Astrocyte (in vitro differentiated cells and primary cell): Measurements from ENCODE around the gene MREG. TPM values are rescaled to one million over a fixed set of nuclear protein-coding genes. Genes with fewer than 3 reads are reported as not detected.

Experiments
- DNase-seq: peaks from one replicate; pipeline ENCODE4 v3.0.0-alpha.2; 2010; ENCODE audit warnings: low read depth
- FAIRE-seq: peaks from 2 replicates; lab custom pipeline; 2011; peaks lifted over from hg19 to GRCh38; lab: Jason Lieb, UNC
- H2AFZ ChIP-seq: 2 replicates; pipeline ENCODE4 v1.6.0; 2012; ENCODE audit warnings: low read depth, low read length, inconsistent platforms
- H3K27ac ChIP-seq: 2 replicates; pipeline ENCODE4 v1.5.1; 2011; ENCODE audit warnings: low read depth, low read length, inconsistent platforms
- H3K27me3 ChIP-seq: 2 replicates; pipeline ENCODE4 v1.6.0; 2011; ENCODE audit warnings: low read length, inconsistent platforms; ENCODE audit not compliant: insufficient read depth
- H3K36me3 ChIP-seq: 2 replicates; pipeline ENCODE4 v1.5.1; 2011; ENCODE audit warnings: low read length, inconsistent platforms; ENCODE audit not compliant: insufficient read depth
- H3K4me1 ChIP-seq: 2 replicates; pipeline ENCODE4 v1.5.1; 2011; ENCODE audit warnings: low read length, inconsistent platforms; ENCODE audit not compliant: insufficient read depth
- H3K4me2 ChIP-seq: 2 replicates; pipeline ENCODE4 v1.6.0; 2012; ENCODE audit warnings: low read length, inconsistent platforms
- H3K4me3 ChIP-seq: 2 replicates; pipeline ENCODE4 v1.5.1; 2011; ENCODE audit warnings: low read depth, mild to moderate bottlenecking, low read length, inconsistent platforms; ENCODE audit not compliant: insufficient read depth
- H3K79me2 ChIP-seq: 2 replicates; pipeline ENCODE4 v1.6.0; 2012; ENCODE audit warnings: mild to moderate bottlenecking, low read length, inconsistent platforms; ENCODE audit not compliant: insufficient read depth
- H3K9ac ChIP-seq: 2 replicates; pipeline ENCODE4 v1.6.0; 2012; ENCODE audit warnings: mild to moderate bottlenecking, low read length, inconsistent platforms
- H3K9me3 ChIP-seq: 2 replicates; pipeline ENCODE4 v1.5.1; 2012; ENCODE audit warnings: low read depth, mild to moderate bottlenecking, low read length, inconsistent platforms; ENCODE audit not compliant: insufficient read depth
- H4K20me1 ChIP-seq: 2 replicates; pipeline ENCODE4 v1.6.0; 2012; ENCODE audit warnings: low read length, inconsistent platforms; ENCODE audit not compliant: insufficient read depth
- H3K27ac Mint-ChIP-seq: one replicate; pipeline ENCODE4 v1.8.0; 2021; ENCODE audit warnings: mild to moderate bottlenecking, mixed read lengths; ENCODE audit not compliant: unreplicated experiment
- H3K27me3 Mint-ChIP-seq: one replicate; pipeline ENCODE4 v1.8.0; 2021; ENCODE audit warnings: low read depth, mixed read lengths; ENCODE audit not compliant: unreplicated experiment
- H3K36me3 Mint-ChIP-seq: one replicate; pipeline ENCODE4 v1.8.0; 2021; ENCODE audit warnings: low read depth, mixed read lengths; ENCODE audit not compliant: unreplicated experiment
- H3K4me1 Mint-ChIP-seq: one replicate; pipeline ENCODE4 v1.8.0; 2021; ENCODE audit warnings: low read depth, mixed read lengths; ENCODE audit not compliant: unreplicated experiment
- H3K4me3 Mint-ChIP-seq: one replicate; pipeline ENCODE4 v1.8.0; 2021; ENCODE audit warnings: mild to moderate bottlenecking, moderate library complexity, mixed read lengths; ENCODE audit not compliant: unreplicated experiment
- H3K9me3 Mint-ChIP-seq: one replicate; pipeline ENCODE4 v1.8.0; 2021; ENCODE audit warnings: mild to moderate bottlenecking, mixed read lengths; ENCODE audit not compliant: unreplicated experiment
- CTCF ChIP-seq: IDR thresholded peaks from 2 replicates; pipeline ENCODE4 v1.5.1; 2011; ENCODE audit warnings: low read depth, mild to moderate bottlenecking, inconsistent platforms, low read length, moderate library complexity; ENCODE audit not compliant: insufficient read depth
- EZH2 ChIP-seq: IDR thresholded peaks from 2 replicates; pipeline ENCODE4 v1.6.1; 2012; ENCODE audit warnings: mild to moderate bottlenecking, low read length, inconsistent platforms; ENCODE audit not compliant: insufficient read depth
- total RNA-seq: library from RNA; stranded (reverse); gene quantifications from 2 replicates; pipeline ENCODE4 v1.2.1, GENCODE V29; 2021

The MREG gene
- total RNA-seq, 1 donor from 2014 or later: 7.8 TPM

GRCh38 chr2:215984661-215985060 is 28.7 kb downstream of the MREG start:
- H3K79me2 ChIP-seq: no peaks in the 10 kb centered on the region
- peaks cover 10% of the 10 kb centered on the region for H3K36me3 Mint-ChIP-seq

GRCh38 chr2:215983581-215984351 is 29.6 kb downstream of the MREG start:
- TF ChIP-seq CTCF: no peak
- no peak for TF ChIP-seq EZH2
- Mint-ChIP-seq H3K4me1 (no peaks in the 10 kb centered on the region), H3K27ac (no peak overlapping the region), H3K9me3 (peaks cover 12% of the 10 kb centered on the region), H3K36me3 (peaks cover 8% of the 10 kb centered on the region), H3K4me3 (no peak overlapping the region), H3K27me3 (no peaks in the 10 kb centered on the region)
- no peaks in the 10 kb centered on the region for H3K27me3 ChIP-seq
- peaks cover 2% of the 10 kb centered on the region for H3K4me1 ChIP-seq
- FAIRE-seq: no peak
- no peak overlapping the region for H3K4me3 ChIP-seq
- no peak overlapping the region for H3K27ac ChIP-seq
- H3K9ac ChIP-seq: no peak overlapping the region
- H3K79me2 ChIP-seq: no peaks in the 10 kb centered on the region
- DNase-seq: no peak
- H3K4me2 ChIP-seq: no peak overlapping the region
- no peaks in the 10 kb centered on the region for H3K36me3 ChIP-seq
- H4K20me1 ChIP-seq: peaks cover 2% of the 10 kb centered on the region
- no peaks in the 10 kb centered on the region for H3K9me3 ChIP-seq
- H2AFZ ChIP-seq: no peak overlapping the region

More at GRCh38 chr2:215984661-215985060, 28.7 kb downstream of the MREG start:
- H3K27me3 ChIP-seq: no peaks in the 10 kb centered on the region
- H3K27ac ChIP-seq: no peak overlapping the region
- Mint-ChIP-seq H3K27me3 (no peaks in the 10 kb centered on the region), H3K27ac (no peak overlapping the region), H3K9me3 (peaks cover 17% of the 10 kb centered on the region), H3K4me3 (no peak overlapping the region), H3K4me1 (no peaks in the 10 kb centered on the region)
- no peaks in the 10 kb centered on the region for H3K36me3 ChIP-seq
- H4K20me1 ChIP-seq: peaks cover 2% of the 10 kb centered on the region
- TF ChIP-seq CTCF: no peak
- TF ChIP-seq EZH2: no peak
- H3K9me3 ChIP-seq: no peaks in the 10 kb centered on the region
- DNase-seq (no peak), FAIRE-seq (no peak)
- no peak overlapping the region for H3K4me2 ChIP-seq
- H2AFZ ChIP-seq: no peak overlapping the region
- no peak overlapping the region for H3K4me3 ChIP-seq
- peaks cover 2% of the 10 kb centered on the region for H3K4me1 ChIP-seq
- no peak overlapping the region for H3K9ac ChIP-seq

GRCh38 chr2:215982465-215982875 is 30.9 kb downstream of the MREG start:
- H3K4me1 Mint-ChIP-seq: no peaks in the 10 kb centered on the region
- Histone ChIP-seq H3K27ac (no peak overlapping the region), H3K4me2 (peak overlapping the region; percentile 43), H3K79me2 (no peaks in the 10 kb centered on the region), H2AFZ (no peak overlapping the region), H3K36me3 (no peaks in the 10 kb centered on the region), H3K4me3 (no peak overlapping the region), H3K27me3 (no peaks in the 10 kb centered on the region), H3K4me1 (peaks cover 2% of the 10 kb centered on the region), H3K9ac (no peak overlapping the region), H3K9me3 (no peaks in the 10 kb centered on the region), H4K20me1 (peaks cover 2% of the 10 kb centered on the region)
- FAIRE-seq (no peak), DNase-seq (peak; percentile 90)
- no peak overlapping the region for H3K27ac Mint-ChIP-seq
- no peak overlapping the region for H3K4me3 Mint-ChIP-seq
- peaks cover 12% of the 10 kb centered on the region for H3K9me3 Mint-ChIP-seq
- peaks cover 5% of the 10 kb centered on the region for H3K36me3 Mint-ChIP-seq
- H3K27me3 Mint-ChIP-seq: no peaks in the 10 kb centered on the region
- TF ChIP-seq EZH2 (no peak), CTCF (no peak)
